ENCODE measurements around the gene ZNF493. TPM values are rescaled to one million over a fixed set of nuclear protein-coding genes. Genes with fewer than 3 reads are reported as not detected.

ZNF493 gene
- total RNA-seq, 1 donor from 2014 or later, result 34.6 TPM

DNA sequence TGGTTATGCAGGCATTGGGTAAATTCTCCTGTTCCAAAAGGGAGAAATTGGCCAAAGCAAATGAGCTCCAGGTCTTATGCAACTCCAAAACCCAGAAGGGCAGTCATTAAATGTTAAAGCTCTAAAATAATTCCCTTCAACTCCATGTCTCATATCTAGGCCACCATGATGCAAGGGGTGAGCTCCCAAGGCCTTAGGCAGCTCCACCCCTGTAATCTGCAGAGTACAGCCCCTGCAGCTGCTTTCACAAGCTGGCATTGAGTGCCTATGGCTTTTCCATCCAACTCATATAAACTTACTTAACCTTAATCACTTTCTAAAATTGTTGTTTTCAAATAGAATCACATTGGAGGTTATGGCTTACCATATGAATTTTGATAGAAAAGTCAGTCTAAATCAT is 63.8 kb downstream of the ZNF493 start:
- no peak for TF ChIP-seq POLR2A (IDR thresholded peaks at IDR 0.05)
- TF ChIP-seq, protein P1, sequence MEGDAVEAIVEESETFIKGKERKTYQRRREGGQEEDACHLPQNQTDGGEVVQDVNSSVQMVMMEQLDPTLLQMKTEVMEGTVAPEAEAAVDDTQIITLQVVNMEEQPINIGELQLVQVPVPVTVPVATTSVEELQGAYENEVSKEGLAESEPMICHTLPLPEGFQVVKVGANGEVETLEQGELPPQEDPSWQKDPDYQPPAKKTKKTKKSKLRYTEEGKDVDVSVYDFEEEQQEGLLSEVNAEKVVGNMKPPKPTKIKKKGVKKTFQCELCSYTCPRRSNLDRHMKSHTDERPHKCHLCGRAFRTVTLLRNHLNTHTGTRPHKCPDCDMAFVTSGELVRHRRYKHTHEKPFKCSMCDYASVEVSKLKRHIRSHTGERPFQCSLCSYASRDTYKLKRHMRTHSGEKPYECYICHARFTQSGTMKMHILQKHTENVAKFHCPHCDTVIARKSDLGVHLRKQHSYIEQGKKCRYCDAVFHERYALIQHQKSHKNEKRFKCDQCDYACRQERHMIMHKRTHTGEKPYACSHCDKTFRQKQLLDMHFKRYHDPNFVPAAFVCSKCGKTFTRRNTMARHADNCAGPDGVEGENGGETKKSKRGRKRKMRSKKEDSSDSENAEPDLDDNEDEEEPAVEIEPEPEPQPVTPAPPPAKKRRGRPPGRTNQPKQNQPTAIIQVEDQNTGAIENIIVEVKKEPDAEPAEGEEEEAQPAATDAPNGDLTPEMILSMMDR (IDR thresholded peaks at IDR 0.05), result no peak
- no peak for TF ChIP-seq POLR2AphosphoS5 (IDR thresholded peaks at IDR 0.05; ENCODE audit: insufficient read depth in 1 of 2, low read depth in 1 of 2)
- Histone ChIP-seq H3K27ac (no peak overlapping the region), H3K4me3 (no peak overlapping the region), H3K4me1 (no peaks in the 10 kb centered on the region), H3K36me3 (peaks cover 0 to 4% of the 10 kb centered on the region in 2 donors), H3K27me3 (no peaks in the 10 kb centered on the region), H3K9me3 (no peaks in the 10 kb centered on the region)
- no peak for DNase-seq (ENCODE audit: extremely low spot score in 2 of 2)
- intact Hi-C loops (cut with DNase I), result no loop called here

DNA sequence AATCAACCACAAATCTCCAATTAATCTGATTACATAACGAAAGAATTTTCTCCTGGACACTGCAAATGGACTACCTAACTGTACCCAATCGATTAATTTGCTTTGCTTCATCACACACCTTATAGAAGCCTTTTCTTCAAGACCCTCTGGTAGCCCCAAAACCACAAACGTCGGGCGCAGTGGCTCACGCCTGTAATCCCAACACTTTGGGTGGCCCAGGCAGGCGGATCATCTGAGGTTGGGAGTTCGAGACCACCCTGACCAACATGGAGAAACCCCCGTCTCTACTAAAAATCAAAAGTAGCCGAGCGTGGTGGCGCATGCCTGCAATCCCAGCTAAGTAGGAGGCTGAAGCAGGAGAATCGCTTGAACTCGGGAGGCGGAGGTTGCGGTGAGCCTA is 65.6 kb downstream of the ZNF493 start:
- H3K27me3 ChIP-seq, result no peaks in the 10 kb centered on the region
- no peak overlapping the region for H3K27ac ChIP-seq
- no peaks in the 10 kb centered on the region for H3K9me3 ChIP-seq
- no peak for TF ChIP-seq POLR2A (IDR thresholded peaks at IDR 0.05)
- no peak for TF ChIP-seq POLR2AphosphoS5 (IDR thresholded peaks at IDR 0.05; ENCODE audit: insufficient read depth in 1 of 2, low read depth in 1 of 2)
- TF ChIP-seq, protein P1 (IDR thresholded peaks at IDR 0.05), result no peak
- no peak overlapping the region for H3K4me3 ChIP-seq
- H3K36me3 ChIP-seq, result no peaks in the 10 kb centered on the region
- no peaks in the 10 kb centered on the region for H3K4me1 ChIP-seq
- DNase-seq (ENCODE audit: extremely low spot score in 2 of 2), result no peak
- intact Hi-C loops (cut with DNase I), result no loop called here

DNA sequence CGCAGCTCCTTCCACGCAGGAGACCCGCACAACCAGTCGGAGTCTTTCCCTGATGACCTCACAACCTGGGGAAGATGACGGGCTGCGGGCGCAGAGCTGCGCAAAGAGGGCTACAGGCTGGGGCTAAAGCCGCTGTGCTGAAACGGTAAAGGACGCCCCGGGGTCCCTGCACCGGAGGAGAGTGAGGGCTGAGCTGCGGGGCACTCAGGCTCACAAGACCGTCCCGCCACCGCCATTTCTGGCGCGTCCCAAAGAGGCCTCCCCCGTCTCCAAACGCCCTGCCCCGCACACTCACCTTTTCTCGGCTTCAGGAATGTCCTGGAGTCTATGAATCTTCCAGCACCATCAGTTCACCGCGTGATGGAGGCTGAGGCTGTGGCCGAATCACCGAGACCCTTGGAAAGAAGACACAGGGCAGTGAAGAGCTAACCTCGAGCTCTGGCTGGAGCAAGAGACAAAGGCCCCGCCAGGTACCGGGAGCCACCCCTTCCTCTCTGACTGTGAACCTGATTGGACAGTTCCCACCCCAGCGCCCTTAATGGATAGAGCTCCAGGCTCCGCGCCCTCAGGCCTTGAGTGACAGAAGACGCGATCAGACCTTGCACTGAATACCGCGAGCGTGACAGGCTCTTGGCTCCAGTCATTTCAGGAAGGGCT is 66.6 kb downstream of the ZNF493 start:
- intact Hi-C loops (cut with DNase I), result no loop called here
- Histone ChIP-seq H3K27me3 (no peaks in the 10 kb centered on the region), H3K36me3 (no peaks in the 10 kb centered on the region), H3K9me3 (no peaks in the 10 kb centered on the region), H3K4me3 (peak overlapping the region in 1 of 2 donors; percentile 38), H3K27ac (no peak overlapping the region), H3K4me1 (no peaks in the 10 kb centered on the region)
- DNase-seq (ENCODE audit: extremely low spot score in 2 of 2), result no peak
- TF ChIP-seq, protein P1 (IDR thresholded peaks at IDR 0.05), result no peak
- TF ChIP-seq POLR2A (IDR thresholded peaks at IDR 0.05) (no peak), POLR2AphosphoS5 (IDR thresholded peaks at IDR 0.05; ENCODE audit: insufficient read depth in 1 of 2, low read depth in 1 of 2) (no peak)

DNA sequence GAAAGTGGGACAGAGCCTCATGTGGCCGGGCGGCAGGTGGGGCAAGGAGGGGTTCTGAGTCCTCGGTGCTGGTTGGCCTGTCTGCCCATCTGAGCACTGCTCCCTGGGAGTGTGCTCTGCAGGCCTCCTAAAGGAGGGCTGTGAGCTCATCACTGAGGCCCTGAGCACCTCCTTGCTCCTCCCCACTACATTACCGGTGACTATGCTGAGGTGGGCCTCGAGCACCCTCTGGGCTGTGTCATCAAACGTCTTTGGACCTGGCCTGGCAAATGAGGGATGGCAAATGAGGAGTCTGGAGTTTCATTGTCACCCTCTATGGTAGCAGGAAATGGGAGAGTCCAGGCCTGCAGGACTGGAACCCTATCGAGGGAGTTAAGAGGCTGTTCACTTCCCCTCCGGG is 69.7 kb downstream of the ZNF493 start:
- intact Hi-C loops (cut with DNase I), result no loop called here
- TF ChIP-seq POLR2AphosphoS5 (IDR thresholded peaks at IDR 0.05; ENCODE audit: insufficient read depth in 1 of 2, low read depth in 1 of 2), result no peak
- no peak for TF ChIP-seq POLR2A (IDR thresholded peaks at IDR 0.05)
- TF ChIP-seq, protein P1 (IDR thresholded peaks at IDR 0.05), result no peak
- Histone ChIP-seq H3K9me3 (no peaks in the 10 kb centered on the region), H3K4me1 (no peaks in the 10 kb centered on the region), H3K4me3 (no peak overlapping the region), H3K27me3 (no peaks in the 10 kb centered on the region), H3K36me3 (no peaks in the 10 kb centered on the region), H3K27ac (no peak overlapping the region)
- DNase-seq (ENCODE audit: extremely low spot score in 2 of 2), result no peak

DNA sequence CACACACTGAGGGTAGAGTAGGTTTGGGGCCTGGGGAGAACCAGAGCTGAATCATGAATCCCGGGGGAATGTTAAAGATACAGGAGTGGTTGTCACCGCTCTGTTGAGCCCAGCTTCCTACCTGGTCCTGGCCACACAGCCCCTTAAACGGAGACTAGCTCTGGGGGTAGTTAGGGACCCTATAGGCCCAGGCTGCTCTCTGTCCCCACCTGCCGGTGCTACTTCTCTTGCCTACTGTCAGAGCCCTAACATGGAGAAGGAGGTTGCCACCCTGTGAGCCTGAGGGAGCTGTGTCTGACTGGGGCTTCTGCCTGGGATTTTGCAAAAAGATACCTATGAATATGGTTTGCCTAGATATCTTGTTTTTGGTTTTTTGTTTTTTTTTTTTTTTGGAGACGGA is 71.9 kb downstream of the ZNF493 start:
- Histone ChIP-seq H3K36me3 (no peaks in the 10 kb centered on the region), H3K27ac (no peak overlapping the region), H3K27me3 (no peaks in the 10 kb centered on the region), H3K4me3 (no peak overlapping the region), H3K4me1 (no peaks in the 10 kb centered on the region), H3K9me3 (no peaks in the 10 kb centered on the region)
- intact Hi-C loops (cut with DNase I), result no loop called here
- no peak for DNase-seq (ENCODE audit: extremely low spot score in 2 of 2)
- TF ChIP-seq POLR2A (IDR thresholded peaks at IDR 0.05) (no peak), POLR2AphosphoS5 (IDR thresholded peaks at IDR 0.05; ENCODE audit: insufficient read depth in 1 of 2, low read depth in 1 of 2) (no peak)
- TF ChIP-seq, protein P1 (IDR thresholded peaks at IDR 0.05), result no peak

Measured in vagina (tissue), 2 donors.